ENCODE measurements around the gene PGR. TPM values are rescaled to one million over a fixed set of nuclear protein-coding genes. Genes with fewer than 3 reads are reported as not detected.
A peak's percentile ranks its signal among the peaks of the same experiment; 100 is the strongest.

The PGR gene
- total and polyA plus RNA-seq, 10 donors, result 0.13 to 7.7 (median 2.5) TPM

DNA sequence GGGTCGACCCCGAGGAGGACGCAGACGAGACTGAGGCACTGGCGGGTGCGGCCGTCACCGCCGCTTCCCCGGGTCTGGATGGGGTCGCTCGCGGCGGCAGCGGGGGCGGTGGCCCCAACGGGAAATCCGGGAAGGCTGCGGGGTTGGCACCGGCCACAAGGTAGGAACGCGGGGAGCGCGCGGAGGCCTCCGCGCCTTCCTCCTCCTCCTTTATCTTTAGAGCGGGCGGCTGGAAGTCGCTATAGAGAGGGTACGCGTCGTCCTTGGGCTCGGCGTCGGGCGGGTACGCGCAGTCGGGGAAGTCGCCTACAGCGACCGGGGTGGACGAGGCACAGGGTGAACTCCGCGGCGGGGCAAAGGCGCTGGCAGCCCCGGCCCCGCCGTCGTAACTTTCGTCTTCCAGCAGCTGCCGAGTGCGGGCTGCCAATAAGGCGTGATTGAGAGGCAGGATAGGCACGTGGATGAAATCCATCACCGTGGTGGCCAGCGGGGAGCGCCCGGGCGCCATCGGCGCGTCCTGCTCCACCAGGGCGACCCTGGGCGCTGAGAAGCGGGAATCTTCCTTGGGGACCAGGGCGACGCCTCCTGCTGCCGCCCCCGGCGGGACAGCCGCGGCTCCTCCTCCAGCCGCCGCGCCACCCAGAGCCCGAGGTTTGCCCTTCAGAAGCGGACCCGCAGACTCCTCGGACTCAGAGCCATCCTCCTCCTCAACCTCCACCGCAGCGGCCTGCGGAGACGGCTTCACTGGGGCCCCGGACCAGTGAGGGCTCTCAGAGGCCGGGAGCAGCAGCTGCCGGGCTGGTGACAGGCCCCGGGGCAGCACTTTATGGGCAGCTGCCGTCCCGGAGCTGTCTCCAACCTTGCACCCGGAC, 1.7 kb downstream of the PGR start:
- H3K36me3 ChIP-seq, result no peaks in the 10 kb centered on the region
- WGBS, 5 donors, result 0 to 4% (median 3%) methylated on average over 10 to 93 of the region's 93 CpGs
- TF ChIP-seq POLR2A (IDR thresholded peaks at IDR 0.05) (no peak), POLR2AphosphoS5 (IDR thresholded peaks at IDR 0.05) (peak in 2 of 3 donors; percentile 42 to 55)
- H3K27ac ChIP-seq, result peak overlapping the region; percentile 42 to 82 (median 71)
- intact Hi-C loops (cut with DNase I; ENCODE audit: low total_unique reads), result no loop called here
- H3K27me3 ChIP-seq (replicated peaks in 1 of 7), result peaks cover 3 to 64% (median 26%) of the 10 kb centered on the region in 7 donors
- H3K4me3 ChIP-seq, result peak overlapping the region; percentile 45 to 73 (median 52)
- peaks cover 0 to 26% (median 17%) of the 10 kb centered on the region in 6 donors for H3K4me1 ChIP-seq
- H3K9me3 ChIP-seq, result no peaks in the 10 kb centered on the region
- DNase-seq, result peak; percentile 72

DNA sequence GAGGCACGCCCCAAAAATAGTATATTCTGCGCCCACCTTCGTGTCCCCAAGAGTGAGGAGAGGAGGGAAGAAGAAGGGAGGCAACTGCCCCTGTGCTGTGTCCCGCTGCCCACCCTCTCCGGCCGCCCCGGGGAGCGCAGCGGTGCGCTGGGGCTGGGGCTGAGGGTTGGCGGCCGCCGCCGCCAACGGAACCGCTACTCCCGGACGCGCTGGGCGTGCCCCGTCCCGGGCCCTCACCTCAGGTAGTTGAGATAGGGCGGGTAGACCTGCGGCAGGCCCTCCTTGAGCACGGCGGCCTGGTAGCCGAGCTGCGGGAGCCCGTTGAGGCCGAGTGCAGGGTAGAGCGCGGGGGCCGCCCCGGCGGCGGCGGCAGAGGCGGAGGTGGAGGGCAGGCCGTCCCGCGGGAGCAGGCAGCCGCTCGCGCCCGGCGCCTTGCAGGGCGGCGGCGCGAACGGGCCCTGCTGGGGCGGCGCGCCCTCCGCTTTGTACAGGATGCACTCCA, 2.4 kb downstream of the PGR start:
- H3K27me3 ChIP-seq (replicated peaks in 1 of 7), result peaks cover 3 to 64% (median 26%) of the 10 kb centered on the region in 7 donors
- peak overlapping the region in 7 of 8 donors; percentile 53 to 82 (median 73) for H3K27ac ChIP-seq
- WGBS, 5 donors, result 2% methylated on average over 9 to 55 of the region's 55 CpGs
- H3K4me3 ChIP-seq, result peak overlapping the region; percentile 45 to 73 (median 52)
- intact Hi-C loops (cut with DNase I; ENCODE audit: low total_unique reads), result no loop called here
- DNase-seq, result no peak
- H3K36me3 ChIP-seq, result no peaks in the 10 kb centered on the region
- H3K9me3 ChIP-seq, result no peaks in the 10 kb centered on the region
- H3K4me1 ChIP-seq, result peaks cover 0 to 26% (median 17%) of the 10 kb centered on the region in 6 donors
- TF ChIP-seq POLR2AphosphoS5 (IDR thresholded peaks at IDR 0.05), result peak in 1 of 3 donors; percentile 2
- TF ChIP-seq CTCF (IDR thresholded peaks at IDR 0.05 in 8 of 11, conservative IDR thresholded peaks at IDR 0.05 in 3 of 11), result no peak

DNA sequence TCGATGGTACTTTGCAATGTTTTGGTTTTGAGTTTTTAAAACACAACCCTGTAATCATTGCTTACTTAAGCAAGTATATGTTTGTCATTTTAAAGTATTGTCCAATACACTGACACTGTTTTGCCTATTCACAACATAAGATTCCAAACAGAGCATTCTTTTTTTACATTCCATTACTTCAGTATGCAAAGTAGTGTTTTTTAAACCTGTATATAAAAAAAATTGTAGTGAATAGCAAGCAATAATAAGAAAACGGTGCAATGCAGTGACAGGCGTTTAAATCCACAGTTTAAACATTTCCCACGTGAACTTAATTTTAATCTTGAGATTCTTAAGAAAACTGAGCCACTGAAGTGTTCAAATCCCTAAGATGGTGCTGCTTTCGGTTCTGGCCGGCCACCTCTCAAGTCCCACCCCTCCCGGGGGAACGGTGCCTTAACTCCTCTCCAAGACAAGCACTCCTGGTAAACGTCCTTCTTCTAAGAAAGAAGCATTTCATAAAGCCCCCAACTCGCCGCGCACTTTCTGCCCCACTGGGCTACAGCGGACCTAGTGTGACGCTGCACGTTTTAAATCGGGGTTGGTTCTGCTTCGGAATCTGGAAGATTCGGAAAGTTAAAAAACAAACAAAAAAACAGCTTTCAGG, 2.9 kb downstream of the PGR start:
- Histone ChIP-seq H3K9me3 (no peaks in the 10 kb centered on the region), H3K4me1 (peaks cover 0 to 26% (median 17%) of the 10 kb centered on the region in 6 donors), H3K27ac (peak overlapping the region in 7 of 8 donors; percentile 53 to 82 (median 73)), H3K27me3 (replicated peaks in 1 of 7) (peaks cover 3 to 62% (median 26%) of the 10 kb centered on the region in 7 donors), H3K36me3 (no peaks in the 10 kb centered on the region), H3K4me3 (peak overlapping the region; percentile 45 to 73 (median 52))
- DNase-seq, result no peak
- TF ChIP-seq POLR2AphosphoS5 (IDR thresholded peaks at IDR 0.05) (no peak), POLR2A (IDR thresholded peaks at IDR 0.05) (no peak), CTCF (IDR thresholded peaks at IDR 0.05 in 8 of 11, conservative IDR thresholded peaks at IDR 0.05 in 3 of 11) (no peak)
- intact Hi-C loops (cut with DNase I; ENCODE audit: low total_unique reads), result no loop called here
- 3 to 6% (median 4%) methylated on average over 18 of the region's 18 CpGs for WGBS, 5 donors

GRCh38 chr11:101115671-101116160, 13.9 kb downstream of the PGR start:
- DNase-seq, result no peak
- WGBS, 5 donors, result 65 to 86% (median 73%) methylated on average over 4 of the region's 4 CpGs

More at GRCh38 chr11:101115671-101116160, 13.9 kb downstream of the PGR start:
- H3K4me1 ChIP-seq, result no peaks in the 10 kb centered on the region
- TF ChIP-seq POLR2A (IDR thresholded peaks at IDR 0.05) (no peak), POLR2AphosphoS5 (IDR thresholded peaks at IDR 0.05) (no peak), CTCF (IDR thresholded peaks at IDR 0.05 in 8 of 11, conservative IDR thresholded peaks at IDR 0.05 in 3 of 11) (no peak)
- H3K4me3 ChIP-seq, result no peak overlapping the region
- H3K27me3 ChIP-seq (replicated peaks in 1 of 7), result no peaks in the 10 kb centered on the region
- no peaks in the 10 kb centered on the region for H3K9me3 ChIP-seq
- H3K27ac ChIP-seq, result no peak overlapping the region
- H3K36me3 ChIP-seq, result no peaks in the 10 kb centered on the region
- intact Hi-C loops (cut with DNase I; ENCODE audit: low total_unique reads), result no loop called here

All from spleen (tissue), 11 donors.